ENCODE data around the gene RXRA. TPM values are rescaled to one million over a fixed set of nuclear protein-coding genes. Genes with fewer than 3 reads are reported as not detected.

RXRA gene
- total and polyA plus RNA-seq, 2 donors (not counting 1 experiment from before 2014, with no cell fraction given): 2.6 to 6.8 TPM

DNA sequence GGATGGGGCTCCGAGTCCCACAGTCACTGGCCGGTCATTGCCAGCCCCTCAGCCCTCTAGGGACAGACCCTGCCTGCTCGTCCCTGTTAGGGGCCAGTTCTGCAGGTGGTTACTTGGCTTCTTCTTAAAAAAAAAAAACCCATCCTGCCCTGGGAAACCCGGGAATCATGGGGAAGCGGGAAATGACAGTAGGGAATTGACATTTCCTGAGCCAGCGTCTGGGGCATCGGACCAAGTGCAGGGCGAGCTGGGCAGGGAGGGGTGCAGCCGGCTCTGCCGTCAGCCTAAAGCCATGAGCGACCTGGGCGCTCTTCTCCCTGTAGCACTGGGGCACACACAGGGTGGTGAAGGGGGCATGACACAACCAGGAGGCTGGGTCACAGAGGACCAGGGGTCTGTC, 66.6 kb downstream of the RXRA start:
- H3K4me3 Mint-ChIP-seq: peak overlapping the region; percentile 63
- H3K4me1 Mint-ChIP-seq: peaks cover 69% of the 10 kb centered on the region
- no peak overlapping the region for H3K9ac ChIP-seq (ENCODE audit: low read length)
- POLR2A ChIA-PET: interaction anchor here (0.7 kb wide), 1 partner anchor 16 kb away, joined by 3 read pairs; no protein-coding TSS in a partner anchor
- peaks cover 3% of the 10 kb centered on the region for H3K9me3 Mint-ChIP-seq (ENCODE audit: insufficient read depth)
- DNase-seq (peak; percentile 19), ATAC-seq (ENCODE audit: low read depth) (no peak)
- CTCF ChIA-PET: interaction anchor here (1.9 kb wide), 1 partner anchor 14 kb away, joined by 5 read pairs; no protein-coding TSS in a partner anchor
- H3K4me1 ChIP-seq (ENCODE audit: control insufficient read depth in 2 of 2, insufficient read depth in 2 of 2, low read length in 2 of 2): peaks cover 70 to 78% of the 10 kb centered on the region in 2 donors
- TF ChIP-seq EZH2 (IDR thresholded peaks at IDR 0.05; ENCODE audit: borderline replicate concordance, insufficient read depth, low read depth, low read length, poor library complexity, severe bottlenecking): no peak
- TF ChIP-seq, protein P1, sequence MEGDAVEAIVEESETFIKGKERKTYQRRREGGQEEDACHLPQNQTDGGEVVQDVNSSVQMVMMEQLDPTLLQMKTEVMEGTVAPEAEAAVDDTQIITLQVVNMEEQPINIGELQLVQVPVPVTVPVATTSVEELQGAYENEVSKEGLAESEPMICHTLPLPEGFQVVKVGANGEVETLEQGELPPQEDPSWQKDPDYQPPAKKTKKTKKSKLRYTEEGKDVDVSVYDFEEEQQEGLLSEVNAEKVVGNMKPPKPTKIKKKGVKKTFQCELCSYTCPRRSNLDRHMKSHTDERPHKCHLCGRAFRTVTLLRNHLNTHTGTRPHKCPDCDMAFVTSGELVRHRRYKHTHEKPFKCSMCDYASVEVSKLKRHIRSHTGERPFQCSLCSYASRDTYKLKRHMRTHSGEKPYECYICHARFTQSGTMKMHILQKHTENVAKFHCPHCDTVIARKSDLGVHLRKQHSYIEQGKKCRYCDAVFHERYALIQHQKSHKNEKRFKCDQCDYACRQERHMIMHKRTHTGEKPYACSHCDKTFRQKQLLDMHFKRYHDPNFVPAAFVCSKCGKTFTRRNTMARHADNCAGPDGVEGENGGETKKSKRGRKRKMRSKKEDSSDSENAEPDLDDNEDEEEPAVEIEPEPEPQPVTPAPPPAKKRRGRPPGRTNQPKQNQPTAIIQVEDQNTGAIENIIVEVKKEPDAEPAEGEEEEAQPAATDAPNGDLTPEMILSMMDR (IDR thresholded peaks at IDR 0.05): no peak
- intact Hi-C loops (cut with micrococcal nuclease): loop anchor here (1.0 to 5.0 kb wide), 3 partner anchors 14 to 126 kb away; partner anchors contain the start of gene RXRA
- no peak overlapping the region for H2AFZ ChIP-seq (ENCODE audit: insufficient read depth, low read depth, low read length, poor library complexity, severe bottlenecking)
- H4K20me1 ChIP-seq (ENCODE audit: control insufficient read depth, insufficient read depth, low read length, poor library complexity, severe bottlenecking): peaks cover 5% of the 10 kb centered on the region
- H3K9me3 ChIP-seq (ENCODE audit: control extremely low read depth in 1 of 3, control insufficient read depth in 2 of 3, insufficient read depth in 1 of 3, low read length in 2 of 3): peaks cover 0 to 20% (median 0%) of the 10 kb centered on the region in 3 donors
- 89% methylated on average over 12 of the region's 12 CpGs for WGBS (ENCODE audit: insufficient coverage)
- H3K4me2 ChIP-seq (replicated peaks; ENCODE audit: low read depth, low read length, poor library complexity, severe bottlenecking): peak overlapping the region; percentile 74
- H3K79me2 ChIP-seq (ENCODE audit: control insufficient read depth, insufficient read depth, low read length): peaks cover 10% of the 10 kb centered on the region
- H3K27me3 ChIP-seq (replicated peaks in 1 of 4; ENCODE audit: control extremely low read depth in 1 of 4, control insufficient read depth in 3 of 4, insufficient read depth in 4 of 4, low read length in 3 of 4): no peaks in the 10 kb centered on the region
- peak overlapping the region; percentile 83 for H3K27ac Mint-ChIP-seq
- H3K27ac ChIP-seq (ENCODE audit: low read length in 2 of 2): peak overlapping the region in 1 of 2 donors; percentile 90
- no peak overlapping the region for H3K4me3 ChIP-seq (ENCODE audit: control extremely low read depth in 1 of 5, extremely low read depth in 1 of 5, insufficient read depth in 1 of 5, low read depth in 2 of 5, low read length in 4 of 5)
- no peaks in the 10 kb centered on the region for H3K27me3 Mint-ChIP-seq
- H3K36me3 ChIP-seq (replicated peaks in 1 of 2; ENCODE audit: control extremely low read depth in 1 of 2, control insufficient read depth in 1 of 2, extremely low read depth in 1 of 2, insufficient read depth in 2 of 2, low read length in 1 of 2): no peaks in the 10 kb centered on the region

DNA sequence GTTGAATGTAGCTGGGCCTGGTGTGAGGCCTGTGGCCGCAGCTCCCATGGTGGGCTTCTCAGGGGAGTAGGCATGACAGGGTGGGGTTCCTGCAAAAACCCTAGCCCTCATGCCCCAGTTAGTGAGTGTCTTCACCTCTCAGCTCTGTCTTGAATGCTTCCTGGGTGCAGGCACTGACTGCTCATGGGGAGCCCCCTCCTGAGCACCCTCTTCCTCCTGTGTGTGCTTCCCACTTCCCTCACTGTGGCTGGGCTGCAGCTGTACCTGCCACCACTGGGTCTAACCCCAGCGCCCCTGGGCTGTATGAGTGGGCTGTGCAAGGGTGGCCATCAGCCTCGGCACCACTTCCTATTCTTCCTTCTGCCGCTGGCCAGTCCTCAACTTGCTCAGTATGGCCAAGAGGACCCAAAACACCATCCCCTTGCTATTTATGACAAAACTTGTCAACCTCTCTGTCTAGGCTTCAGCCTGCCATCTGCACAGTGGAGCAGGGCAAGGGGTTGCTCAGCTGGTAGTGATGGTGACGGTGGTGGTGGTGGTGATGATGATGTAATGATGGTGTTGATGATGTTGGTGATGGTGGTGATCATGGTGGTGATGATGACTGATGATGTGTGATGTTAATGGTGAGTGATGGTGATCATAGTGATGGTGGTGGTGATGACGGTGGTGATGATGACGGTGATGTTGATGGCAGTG, 67.5 kb downstream of the RXRA start:
- TF ChIP-seq, protein P1 (IDR thresholded peaks at IDR 0.05): no peak
- TF ChIP-seq EZH2 (IDR thresholded peaks at IDR 0.05; ENCODE audit: borderline replicate concordance, insufficient read depth, low read depth, low read length, poor library complexity, severe bottlenecking): no peak
- H3K27ac ChIP-seq (ENCODE audit: low read length in 2 of 2): peak overlapping the region in 1 of 2 donors; percentile 13
- peaks cover 69% of the 10 kb centered on the region for H3K4me1 Mint-ChIP-seq
- WGBS (ENCODE audit: insufficient coverage): 64% methylated on average over 6 of the region's 7 CpGs
- DNase-seq: peak; percentile 55
- H3K27me3 ChIP-seq (replicated peaks in 1 of 4; ENCODE audit: control extremely low read depth in 1 of 4, control insufficient read depth in 3 of 4, insufficient read depth in 4 of 4, low read length in 3 of 4): no peaks in the 10 kb centered on the region
- H3K27ac Mint-ChIP-seq: peak overlapping the region; percentile 75
- no peak overlapping the region for H3K4me3 ChIP-seq (ENCODE audit: control extremely low read depth in 1 of 5, extremely low read depth in 1 of 5, insufficient read depth in 1 of 5, low read depth in 2 of 5, low read length in 4 of 5)
- H3K9ac ChIP-seq (ENCODE audit: low read length): no peak overlapping the region
- ChIA-PET CTCF (interaction anchor here (0.8 to 1.6 kb wide), 2 partner anchors 10 to 55 kb away, joined by 3 to 5 read pairs; no protein-coding TSS in a partner anchor), POLR2A (no interaction called here)
- peak overlapping the region; percentile 63 for H3K4me3 Mint-ChIP-seq
- peaks cover 3% of the 10 kb centered on the region for H3K9me3 Mint-ChIP-seq (ENCODE audit: insufficient read depth)
- H3K4me1 ChIP-seq (ENCODE audit: control insufficient read depth in 2 of 2, insufficient read depth in 2 of 2, low read length in 2 of 2): peaks cover 70 to 78% of the 10 kb centered on the region in 2 donors
- no peak for ATAC-seq (ENCODE audit: low read depth)
- peaks cover 0 to 25% (median 0%) of the 10 kb centered on the region in 3 donors for H3K9me3 ChIP-seq (ENCODE audit: control extremely low read depth in 1 of 3, control insufficient read depth in 2 of 3, insufficient read depth in 1 of 3, low read length in 2 of 3)
- intact Hi-C loops (cut with micrococcal nuclease): loop anchor here (5.0 kb wide), 2 partner anchors 66 to 126 kb away; partner anchors contain the start of gene RXRA
- H3K4me2 ChIP-seq (replicated peaks; ENCODE audit: low read depth, low read length, poor library complexity, severe bottlenecking): peak overlapping the region; percentile 74
- H4K20me1 ChIP-seq (ENCODE audit: control insufficient read depth, insufficient read depth, low read length, poor library complexity, severe bottlenecking): peaks cover 5% of the 10 kb centered on the region
- no peaks in the 10 kb centered on the region for H3K27me3 Mint-ChIP-seq
- H3K79me2 ChIP-seq (ENCODE audit: control insufficient read depth, insufficient read depth, low read length): peaks cover 10% of the 10 kb centered on the region
- no peak overlapping the region for H2AFZ ChIP-seq (ENCODE audit: insufficient read depth, low read depth, low read length, poor library complexity, severe bottlenecking)
- H3K36me3 ChIP-seq (replicated peaks in 1 of 2; ENCODE audit: control extremely low read depth in 1 of 2, control insufficient read depth in 1 of 2, extremely low read depth in 1 of 2, insufficient read depth in 2 of 2, low read length in 1 of 2): no peaks in the 10 kb centered on the region
